Thoracic aorta (tissue), 2 donors: ENCODE results near the gene FATE1. TPM values are rescaled to one million over a fixed set of nuclear protein-coding genes. Genes with fewer than 3 reads are reported as not detected.

Experiments used
- ATAC-seq: fragments of 150-250 bp; one replicate; pipeline ENCODE4 v1.8.0; 2017; ENCODE audit warnings: low read depth; ENCODE audit not compliant: insufficient number of reproducible peaks, low FRiP score
- DNase-seq: peaks from one replicate; pipeline ENCODE4 v3.0.0-alpha.2; 2020; ENCODE audit warnings: low spot score
- H3K27ac ChIP-seq, 2 donors: fragments of 200-600 bp; sonication (generic); 1 replicate in 1 of 2; 2 replicates in 1 of 2; pipeline ENCODE4 v1.5.1; 2016; ENCODE audit warnings: mild to moderate bottlenecking in 2 of 2, moderate library complexity in 2 of 2
- H3K27me3 ChIP-seq: fragments of 200-600 bp; sonication (generic); replicated peaks from 2 replicates; pipeline ENCODE4 v1.6.0; 2016; ENCODE audit warnings: mild to moderate bottlenecking; ENCODE audit not compliant: insufficient read depth
- H3K36me3 ChIP-seq: fragments of 200-600 bp; sonication (generic); one replicate; pipeline ENCODE4 v1.5.1; 2016
- H3K4me1 ChIP-seq, 2 donors: fragments of 200-600 bp; sonication (generic); 1 replicate in 1 of 2; 2 replicates in 1 of 2; pipeline versions ENCODE4 v1.5.1 to v1.6.0; 2016; ENCODE audit warnings: low read depth in 2 of 2, mild to moderate bottlenecking in 1 of 2; ENCODE audit not compliant: control insufficient read depth in 1 of 2
- H3K4me3 ChIP-seq: fragments of 200-600 bp; sonication (generic); 2 replicates; pipeline ENCODE4 v1.5.1; 2016; ENCODE audit warnings: mild to moderate bottlenecking
- H3K9me3 ChIP-seq: fragments of 200-600 bp; sonication (generic); 2 replicates; pipeline ENCODE4 v1.5.1; 2016
- CTCF ChIP-seq: fragments of 200-600 bp; sonication (generic); IDR thresholded peaks from one replicate; pipeline ENCODE4 v1.5.1; 2019; ENCODE audit warnings: antibody characterized with exemption
- total RNA-seq, 2 donors: library from RNA; depleted of rRNA; stranded (reverse); fragments of >200 nt; gene quantifications; one replicate each; pipeline versions ENCODE4 v1.1.0 to v1.2.3, GENCODE V29; 2016

FATE1 gene
- total RNA-seq, result not detected

- H3K27ac ChIP-seq, result no peak within 1 kb of the TSS
- no peaks in the 10 kb centered on the region for H3K4me1 ChIP-seq
- no peak for DNase-seq
- H3K27me3 ChIP-seq, result no peaks in the 10 kb centered on the region
- TF ChIP-seq CTCF, result no peak
- no peaks in the 10 kb centered on the region for H3K36me3 ChIP-seq
- H3K9me3 ChIP-seq, result no peaks in the 10 kb centered on the region
- ATAC-seq, result no peak
- H3K4me3 ChIP-seq, result no peak within 1 kb of the TSS
These were observed at the start of gene FATE1 for GRCh38 chrX:151715752-151716151. Gene FATE1, plus strand, starts transcription at chrX:151716035. Its CDS starts 85 bp downstream, at chrX:151716120.

GRCh38 chrX:151675121-151675746 lies 40.6 kb upstream of the FATE1 start:
- no peak for TF ChIP-seq CTCF
- ATAC-seq (no peak), DNase-seq (no peak)
- Histone ChIP-seq H3K4me1 (no peaks in the 10 kb centered on the region), H3K27ac (no peak overlapping the region), H3K36me3 (no peaks in the 10 kb centered on the region), H3K27me3 (no peaks in the 10 kb centered on the region), H3K9me3 (no peaks in the 10 kb centered on the region), H3K4me3 (no peak overlapping the region)

- Histone ChIP-seq H3K9me3 (no peaks in the 10 kb centered on the region), H3K27ac (no peak overlapping the region), H3K27me3 (no peaks in the 10 kb centered on the region), H3K36me3 (no peaks in the 10 kb centered on the region), H3K4me1 (no peaks in the 10 kb centered on the region), H3K4me3 (no peak overlapping the region)
- ATAC-seq (no peak), DNase-seq (no peak)
- TF ChIP-seq CTCF, result no peak
These were observed 39.6 kb upstream of the FATE1 start for GRCh38 chrX:151676196-151676595.

- no peaks in the 10 kb centered on the region for H3K36me3 ChIP-seq
- no peaks in the 10 kb centered on the region for H3K9me3 ChIP-seq
- no peak overlapping the region for H3K4me3 ChIP-seq
- H3K27me3 ChIP-seq, result no peaks in the 10 kb centered on the region
- no peak for DNase-seq
- TF ChIP-seq CTCF, result no peak
- no peak for ATAC-seq
- H3K4me1 ChIP-seq, result no peaks in the 10 kb centered on the region
- no peak overlapping the region for H3K27ac ChIP-seq
These were observed 35.9 kb upstream of the FATE1 start for GRCh38 chrX:151679798-151680402.

- H3K4me3 ChIP-seq, result no peak overlapping the region
- no peak for ATAC-seq
- no peaks in the 10 kb centered on the region for H3K27me3 ChIP-seq
- H3K4me1 ChIP-seq, result no peaks in the 10 kb centered on the region
- no peak for TF ChIP-seq CTCF
- no peaks in the 10 kb centered on the region for H3K36me3 ChIP-seq
- H3K9me3 ChIP-seq, result no peaks in the 10 kb centered on the region
- H3K27ac ChIP-seq, result no peak overlapping the region
- DNase-seq, result no peak
These were observed 35.0 kb upstream of the FATE1 start for GRCh38 chrX:151680805-151681204.
